Measurements from ENCODE around the gene CCNC. TPM values are rescaled to one million over a fixed set of nuclear protein-coding genes. Genes with fewer than 3 reads are reported as not detected.

CCNC gene
- total and polyA plus RNA-seq, 2 donors, result 61.2 to 67.0 TPM

DNA sequence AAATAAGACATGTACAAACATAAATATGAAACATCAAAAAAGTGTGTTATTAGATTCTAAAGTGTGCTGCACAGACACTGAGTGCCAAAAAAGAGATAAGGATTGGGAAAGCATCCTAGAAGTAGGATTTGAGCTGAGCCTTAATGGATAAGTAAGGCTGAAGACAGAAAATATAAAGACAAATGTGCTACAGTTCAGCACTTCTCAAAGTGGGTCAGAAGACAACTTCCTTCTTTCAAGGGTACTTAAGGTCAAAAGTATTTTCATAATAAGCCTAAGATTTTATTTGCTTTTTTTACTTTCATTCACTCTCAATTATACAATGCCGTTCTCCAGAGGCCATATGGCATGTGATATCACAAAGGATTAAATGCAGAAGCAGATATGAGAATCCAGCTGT is 70.0 kb downstream of the CCNC start:
- Histone ChIP-seq H3K4me3 (ENCODE audit: low read length in 2 of 2) (no peak overlapping the region), H3K27me3 (ENCODE audit: control insufficient read depth in 2 of 2, insufficient read depth in 1 of 2, low read length in 1 of 2) (no peaks in the 10 kb centered on the region), H3K4me1 (ENCODE audit: control insufficient read depth in 2 of 2, insufficient read depth in 2 of 2, low read length in 2 of 2) (no peaks in the 10 kb centered on the region), H3K36me3 (ENCODE audit: control insufficient read depth in 2 of 2, insufficient read depth in 2 of 2, low read length in 1 of 2) (peaks cover 0 to 13% of the 10 kb centered on the region in 2 donors), H3K27ac (ENCODE audit: low read depth in 1 of 2, low read length in 1 of 2) (no peak overlapping the region), H3K9me3 (ENCODE audit: control insufficient read depth in 2 of 2, insufficient read depth in 1 of 2, low read length in 1 of 2) (no peaks in the 10 kb centered on the region)
- WGBS, result 95% methylated on average over 1 of the region's 1 CpG
- no peak for DNase-seq (ENCODE audit: low read depth in 6 of 9, low spot score in 9 of 9)

DNA sequence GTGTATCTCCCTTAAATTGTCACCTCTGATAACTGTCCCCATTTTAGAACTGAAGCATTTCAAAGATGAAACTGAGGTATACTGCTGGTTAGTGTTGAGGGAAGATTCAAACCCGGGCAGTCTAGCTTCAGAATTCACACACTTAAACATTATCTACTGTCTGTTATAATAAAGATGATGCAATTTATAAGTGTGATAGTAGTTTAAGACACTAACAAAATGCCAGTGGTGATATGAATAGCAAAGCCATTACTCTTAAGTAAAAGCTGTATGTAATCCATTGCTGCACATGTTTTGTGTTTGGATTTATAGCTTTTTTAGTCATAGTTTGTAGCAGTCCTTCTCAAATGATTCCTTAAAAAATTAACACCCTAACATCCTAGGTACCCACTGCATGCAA is 73.0 kb downstream of the CCNC start:
- no peak overlapping the region for H3K4me3 ChIP-seq (ENCODE audit: low read length in 2 of 2)
- no peak for DNase-seq (ENCODE audit: low read depth in 6 of 9, low spot score in 9 of 9)
- no peak overlapping the region for H3K27ac ChIP-seq (ENCODE audit: low read depth in 1 of 2, low read length in 1 of 2)
- 95% methylated on average over 1 of the region's 1 CpG for WGBS
- no peaks in the 10 kb centered on the region for H3K27me3 ChIP-seq (ENCODE audit: control insufficient read depth in 2 of 2, insufficient read depth in 1 of 2, low read length in 1 of 2)
- no peaks in the 10 kb centered on the region for H3K9me3 ChIP-seq (ENCODE audit: control insufficient read depth in 2 of 2, insufficient read depth in 1 of 2, low read length in 1 of 2)
- no peaks in the 10 kb centered on the region for H3K4me1 ChIP-seq (ENCODE audit: control insufficient read depth in 2 of 2, insufficient read depth in 2 of 2, low read length in 2 of 2)
- no peaks in the 10 kb centered on the region for H3K36me3 ChIP-seq (ENCODE audit: control insufficient read depth in 2 of 2, insufficient read depth in 2 of 2, low read length in 1 of 2)

Other genes with a start within 250 kb of the CCNC start
- 2.9 TPM for gene FAXC, start 219.0 kb downstream of the CCNC start, total RNA-seq
- gene FAXC, start 219.0 kb downstream of the CCNC start, polyA plus RNA-seq, result 11.7 TPM
- 12.1 TPM for gene COQ3, start 174.5 kb downstream of the CCNC start, total RNA-seq
- gene COQ3, start 174.5 kb downstream of the CCNC start, polyA plus RNA-seq, result 16.9 TPM
- gene PNISR, start 143.4 kb downstream of the CCNC start, total RNA-seq, result 129 TPM
- 86.9 TPM for gene PNISR, start 143.4 kb downstream of the CCNC start, polyA plus RNA-seq
- 7.3 TPM for gene USP45, start 53.2 kb downstream of the CCNC start, total RNA-seq
- gene USP45, start 53.2 kb downstream of the CCNC start, polyA plus RNA-seq, result 5.9 TPM
- not detected for gene PRDM13, start 38.2 kb upstream of the CCNC start, total RNA-seq
- under 0.01 TPM for gene PRDM13, start 38.2 kb upstream of the CCNC start, polyA plus RNA-seq